ENCODE measurements around the gene NDUFAF2.
A peak's percentile ranks its signal among the peaks of the same experiment; 100 is the strongest.

NDUFAF2 gene

DNA sequence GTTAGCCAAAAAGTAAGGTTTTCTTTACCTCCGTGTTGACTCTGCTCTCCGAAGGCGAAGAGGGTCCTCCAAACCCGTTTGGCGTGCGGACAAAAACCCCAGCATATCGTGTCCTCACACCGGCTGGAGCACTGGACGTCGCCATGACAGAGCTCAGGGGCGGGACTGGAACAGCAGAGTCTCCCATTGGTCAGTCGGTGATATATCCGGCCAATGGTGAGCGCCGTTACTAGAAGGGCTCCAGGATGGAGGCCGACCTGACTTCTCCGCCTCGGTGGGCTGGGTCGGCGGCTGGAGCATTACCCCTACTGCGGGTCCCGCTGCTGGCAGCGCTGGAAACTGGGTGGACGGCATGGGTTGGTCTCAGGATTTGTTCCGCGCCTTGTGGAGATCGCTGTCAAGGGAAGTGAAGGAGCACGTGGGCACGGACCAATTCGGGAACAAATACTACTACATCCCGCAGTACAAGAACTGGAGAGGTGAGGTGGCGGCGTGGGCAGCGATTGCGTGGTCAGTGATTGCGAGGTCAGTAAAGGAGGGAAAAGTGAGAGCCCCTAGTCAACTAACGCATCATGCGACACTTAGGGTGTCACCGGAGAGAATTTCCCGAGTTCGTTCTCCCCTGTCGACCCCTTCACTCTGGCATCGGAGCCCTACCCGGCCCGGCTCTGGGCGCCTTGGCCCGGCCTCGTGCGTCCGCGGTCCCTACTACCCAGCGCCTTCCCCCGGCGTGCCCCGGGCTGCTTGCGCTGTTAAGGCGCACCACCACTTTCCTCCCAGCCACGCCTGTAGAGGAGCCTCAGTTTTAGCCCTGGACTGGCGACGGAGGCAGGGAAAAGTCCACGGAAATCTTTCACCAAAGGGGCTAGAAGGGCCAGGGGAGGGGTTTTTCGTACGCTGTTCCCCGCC is at the start of gene NDUFAF2, which contains the start of gene ERCC8:
TSS of gene NDUFAF2 (plus strand) at position 302 of the 909 bp plus-strand sequence. CDS start at position 353, 51 bp downstream.
TSS of gene ERCC8 (minus strand) at position 167 of the 909 bp plus-strand sequence. CDS start at position 105, 62 bp downstream.
- H3K27ac Mint-ChIP-seq = no peak within 1 kb of the TSS

GRCh38 chr5:60896991-60897390 is 48.0 kb upstream of the NDUFAF2 start:
- no peaks in the 10 kb centered on the region for H3K9me3 Mint-ChIP-seq
- H3K27ac Mint-ChIP-seq = peak overlapping the region; percentile 9
- H3K4me1 Mint-ChIP-seq = no peaks in the 10 kb centered on the region
- no peak for DNase-seq
- no peak overlapping the region for H3K4me3 Mint-ChIP-seq
- no peaks in the 10 kb centered on the region for H3K27me3 Mint-ChIP-seq (ENCODE audit: low read depth, poor library complexity)
- TF ChIP-seq CTCF (IDR thresholded peaks at IDR 0.05) = no peak
- H3K36me3 Mint-ChIP-seq (ENCODE audit: low read depth) = peaks cover 59% of the 10 kb centered on the region

More for the DNA sequence above, at the start of gene NDUFAF2, which contains the start of gene ERCC8:
- peak; percentile 89 for DNase-seq
- Mint-ChIP-seq H3K4me1 (peaks cover 7% of the 10 kb centered on the region), H3K9me3 (peaks cover 47% of the 10 kb centered on the region), H3K4me3 (no peak within 1 kb of the TSS), H3K36me3 (ENCODE audit: low read depth) (peaks cover 54% of the 10 kb centered on the region), H3K27me3 (ENCODE audit: low read depth, poor library complexity) (no peaks in the 10 kb centered on the region)
- no peak for TF ChIP-seq CTCF (IDR thresholded peaks at IDR 0.05)

DNA sequence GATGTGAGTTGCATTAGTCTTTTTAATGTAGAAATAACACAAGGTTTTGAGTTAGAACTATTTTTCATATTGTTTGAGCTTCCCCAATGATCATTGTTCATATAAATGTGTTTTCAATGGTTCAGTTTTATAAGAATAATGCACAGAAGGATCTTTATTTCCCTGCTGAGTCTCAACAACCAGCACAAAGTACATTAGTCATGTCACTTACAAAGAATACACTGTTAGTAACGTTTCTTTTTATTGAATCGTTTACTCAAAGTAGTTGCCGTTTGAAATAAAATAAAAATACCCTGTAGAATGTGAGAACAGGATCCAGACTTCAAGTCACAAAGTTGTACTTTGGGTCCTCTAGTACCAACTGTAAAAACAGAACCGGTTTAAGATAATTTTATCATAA is 41.6 kb upstream of the NDUFAF2 start:
- Mint-ChIP-seq H3K4me1 (no peaks in the 10 kb centered on the region), H3K9me3 (no peaks in the 10 kb centered on the region), H3K27me3 (ENCODE audit: low read depth, poor library complexity) (no peaks in the 10 kb centered on the region)

DNA sequence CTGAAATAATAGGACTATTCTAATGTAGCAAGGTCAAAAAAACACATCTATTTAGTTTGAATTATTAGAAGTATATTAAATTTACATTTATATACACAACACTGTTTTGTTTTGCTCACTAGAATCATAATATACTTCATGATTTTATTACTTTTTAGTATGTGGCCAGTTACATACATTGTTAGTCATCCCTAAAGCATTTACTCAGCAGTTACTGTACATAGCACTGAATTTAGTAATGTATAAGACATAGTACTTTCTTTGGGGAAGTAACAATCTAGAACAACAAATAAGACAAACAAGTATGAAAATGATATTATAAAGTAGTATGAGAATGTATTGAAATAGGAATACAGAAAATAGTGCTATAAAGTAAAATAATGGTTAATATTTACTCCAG is 28.4 kb upstream of the NDUFAF2 start:
- peaks cover 67% of the 10 kb centered on the region for H3K36me3 Mint-ChIP-seq (ENCODE audit: low read depth)

More for the DNA sequence above, 41.6 kb upstream of the NDUFAF2 start:
- H3K27ac Mint-ChIP-seq = no peak overlapping the region
- H3K4me3 Mint-ChIP-seq = no peak overlapping the region
- no peak for TF ChIP-seq CTCF (IDR thresholded peaks at IDR 0.05)
- no peak for DNase-seq
- peaks cover 21% of the 10 kb centered on the region for H3K36me3 Mint-ChIP-seq (ENCODE audit: low read depth)

DNA sequence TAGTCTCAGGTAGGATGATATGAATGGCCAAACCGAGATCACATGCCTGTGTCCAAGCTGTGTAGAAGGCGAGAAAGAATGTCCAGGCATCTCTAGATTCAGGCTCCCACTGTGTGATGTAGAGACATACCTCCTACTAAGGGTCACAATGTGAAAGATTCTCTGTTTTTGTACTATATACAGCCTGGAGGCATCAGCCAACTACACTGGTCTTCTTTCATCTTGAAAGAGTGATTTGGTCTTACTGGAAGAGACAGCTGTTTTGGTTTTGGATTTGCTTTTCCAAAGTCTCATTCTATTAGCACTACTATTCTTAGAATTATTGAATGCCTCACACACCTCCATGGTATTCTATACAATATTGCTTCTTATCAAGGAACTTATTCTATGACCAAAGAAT is 26.5 kb upstream of the NDUFAF2 start:
- Mint-ChIP-seq H3K36me3 (ENCODE audit: low read depth) (peaks cover 48% of the 10 kb centered on the region), H3K27me3 (ENCODE audit: low read depth, poor library complexity) (no peaks in the 10 kb centered on the region), H3K27ac (no peak overlapping the region), H3K9me3 (peaks cover 9% of the 10 kb centered on the region), H3K4me1 (no peaks in the 10 kb centered on the region), H3K4me3 (no peak overlapping the region)
- no peak for TF ChIP-seq CTCF (IDR thresholded peaks at IDR 0.05)
- DNase-seq = no peak

More for the DNA sequence above, 28.4 kb upstream of the NDUFAF2 start:
- H3K4me1 Mint-ChIP-seq = no peaks in the 10 kb centered on the region
- no peak for DNase-seq
- H3K27me3 Mint-ChIP-seq (ENCODE audit: low read depth, poor library complexity) = peaks cover 2% of the 10 kb centered on the region
- no peak overlapping the region for H3K4me3 Mint-ChIP-seq
- peaks cover 24% of the 10 kb centered on the region for H3K9me3 Mint-ChIP-seq
- no peak for TF ChIP-seq CTCF (IDR thresholded peaks at IDR 0.05)
- no peak overlapping the region for H3K27ac Mint-ChIP-seq
